ENCODE measurements around the gene PTPRN. TPM values are rescaled to one million over a fixed set of nuclear protein-coding genes. Genes with fewer than 3 reads are reported as not detected.

The PTPRN gene
- total RNA-seq, 2 experiments from 2014 or later: not detected

DNA sequence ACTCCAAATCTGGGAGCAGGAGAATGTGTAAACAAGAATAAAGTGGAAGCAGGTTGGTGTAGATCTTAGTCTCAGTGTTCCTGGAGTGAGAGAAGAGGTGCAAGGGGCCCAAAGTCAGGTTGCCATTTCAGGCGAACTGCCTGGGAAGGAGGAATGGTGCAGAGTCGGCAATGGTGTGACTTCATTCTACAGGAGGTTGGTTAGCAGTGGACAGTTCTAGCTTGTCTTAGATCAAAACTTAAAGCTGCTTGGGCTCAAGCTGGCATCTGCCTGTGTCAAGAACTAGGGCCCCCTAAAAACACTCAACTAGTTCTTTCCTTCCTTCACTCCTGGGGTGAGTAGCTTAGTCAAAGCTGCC is 60.4 kb downstream of the PTPRN start:
- Mint-ChIP-seq H3K36me3 (peaks cover 53% of the 10 kb centered on the region), H3K4me1 (peaks cover 74% of the 10 kb centered on the region), H3K27ac (peak overlapping the region; percentile 90), H3K9me3 (no peaks in the 10 kb centered on the region), H3K27me3 (no peaks in the 10 kb centered on the region), H3K4me3 (peak overlapping the region; percentile 99)
- ATAC-seq (ENCODE audit: low read depth) (no peak), DNase-seq (no peak)
- POLR2A ChIA-PET: interaction anchor here (0.5 to 8.4 kb wide), 13 partner anchors 11 to 250 kb away, joined by 3 to 56 read pairs (median 6); partner anchors contain the start of genes ABCB6, ANKZF1, ATG9A and CNPPD1

- no peaks in the 10 kb centered on the region for H3K9me3 Mint-ChIP-seq
- H3K27me3 Mint-ChIP-seq: no peaks in the 10 kb centered on the region
- peak; percentile 63 for DNase-seq
- peak; percentile 59 for ATAC-seq (ENCODE audit: low read depth)
- peaks cover 79% of the 10 kb centered on the region for H3K4me1 Mint-ChIP-seq
- peak overlapping the region; percentile 90 for H3K27ac Mint-ChIP-seq
- H3K4me3 Mint-ChIP-seq: peak overlapping the region; percentile 99
- peaks cover 53% of the 10 kb centered on the region for H3K36me3 Mint-ChIP-seq
- POLR2A ChIA-PET: interaction anchor here (0.8 to 8.4 kb wide), 12 partner anchors 18 to 72 kb away, joined by 3 to 56 read pairs (median 6); partner anchors contain the start of genes ABCB6, ANKZF1, ATG9A and CNPPD1
These were observed 61.2 kb downstream of the PTPRN start for GRCh38 chr2:219247678-219248642.

- Mint-ChIP-seq H3K27ac (peak overlapping the region; percentile 90), H3K4me1 (peaks cover 72% of the 10 kb centered on the region), H3K9me3 (no peaks in the 10 kb centered on the region), H3K36me3 (peaks cover 42% of the 10 kb centered on the region), H3K27me3 (no peaks in the 10 kb centered on the region), H3K4me3 (peak overlapping the region; percentile 99)
- DNase-seq (no peak), ATAC-seq (ENCODE audit: low read depth) (no peak)
- POLR2A ChIA-PET: interaction anchor here (1.0 to 2.9 kb wide), 7 partner anchors 17 to 75 kb away, joined by 4 to 35 read pairs (median 9); partner anchors contain the start of genes ANKZF1, ATG9A, DNAJB2 and ZFAND2B
These were observed 62.6 kb downstream of the PTPRN start for GRCh38 chr2:219246559-219246958.

- H3K4me1 Mint-ChIP-seq: peaks cover 65% of the 10 kb centered on the region
- no peaks in the 10 kb centered on the region for H3K27me3 Mint-ChIP-seq
- peaks cover 35% of the 10 kb centered on the region for H3K36me3 Mint-ChIP-seq
- H3K4me3 Mint-ChIP-seq: peak overlapping the region; percentile 99
- peak overlapping the region; percentile 90 for H3K27ac Mint-ChIP-seq
- no peak for DNase-seq
- H3K9me3 Mint-ChIP-seq: no peaks in the 10 kb centered on the region
- ATAC-seq (ENCODE audit: low read depth): no peak
- POLR2A ChIA-PET: interaction anchor here (0.5 to 2.9 kb wide), 13 partner anchors 8 to 119 kb away, joined by 3 to 38 read pairs (median 8); partner anchors contain the start of genes ABCB6, ANKZF1, ATG9A and DNAJB2
These were observed 63.3 kb downstream of the PTPRN start for GRCh38 chr2:219245899-219246230.

DNA sequence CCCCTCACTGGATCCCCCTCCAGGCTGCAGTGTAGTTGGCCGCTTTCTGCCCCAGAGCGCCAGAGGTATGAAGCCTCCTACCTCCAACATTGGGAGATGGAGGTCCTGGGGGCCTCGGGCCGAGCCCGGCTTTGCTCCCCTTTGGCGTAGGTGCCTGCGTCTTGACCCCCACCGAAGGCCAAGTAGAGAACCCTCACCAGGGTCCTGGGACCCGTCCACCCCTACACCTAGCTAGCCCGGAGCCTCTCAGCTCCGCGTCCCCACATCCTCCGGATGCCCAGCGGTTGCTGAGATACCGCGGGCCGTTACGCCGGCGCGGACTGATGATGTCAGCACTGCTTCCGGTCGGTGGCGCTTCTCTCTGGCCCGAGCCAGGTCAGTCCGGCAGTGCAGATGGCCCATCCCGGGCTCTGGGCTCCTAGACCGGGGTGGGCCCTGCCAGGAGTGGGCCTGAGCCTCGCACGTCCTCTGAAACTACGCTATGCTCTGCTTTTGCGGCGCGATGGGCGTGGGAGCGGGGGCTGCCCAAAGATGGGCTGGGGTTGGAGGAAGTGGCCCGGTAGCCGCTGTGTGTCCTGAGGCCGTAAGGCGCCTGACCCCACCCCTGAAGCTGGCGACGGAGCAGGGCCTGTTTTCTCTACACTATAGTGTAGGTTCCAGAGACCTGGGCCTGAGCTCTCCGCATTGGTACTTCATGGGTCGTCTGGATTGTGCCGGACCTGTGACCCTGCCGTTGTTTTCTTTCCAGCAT is 63.9 kb downstream of the PTPRN start, which contains the start of the genes GLB1L and STK16:
TSS of gene GLB1L (minus strand) at position 297 of the 751 bp plus-strand sequence. CDS start 1,871 bp downstream, outside the sequence.
TSS of gene STK16 (plus strand) at position 332 of the 751 bp plus-strand sequence. CDS start 521 bp downstream, outside the sequence.
- H3K9me3 Mint-ChIP-seq: no peaks in the 10 kb centered on the region
- ATAC-seq (ENCODE audit: low read depth): peak; percentile 64
- peak within 1 kb of the TSS; percentile 99 for H3K4me3 Mint-ChIP-seq
- DNase-seq: peak; percentile 96
- peak within 1 kb of the TSS; percentile 90 for H3K27ac Mint-ChIP-seq
- no peaks in the 10 kb centered on the region for H3K27me3 Mint-ChIP-seq
- H3K36me3 Mint-ChIP-seq: peaks cover 30% of the 10 kb centered on the region
- POLR2A ChIA-PET: interaction anchor here (0.5 to 2.9 kb wide), 20 partner anchors 8 to 120 kb away, joined by 3 to 38 read pairs (median 5); partner anchors contain the start of genes ABCB6, ANKZF1, ATG9A and DNAJB2
- peaks cover 60% of the 10 kb centered on the region for H3K4me1 Mint-ChIP-seq

DNA sequence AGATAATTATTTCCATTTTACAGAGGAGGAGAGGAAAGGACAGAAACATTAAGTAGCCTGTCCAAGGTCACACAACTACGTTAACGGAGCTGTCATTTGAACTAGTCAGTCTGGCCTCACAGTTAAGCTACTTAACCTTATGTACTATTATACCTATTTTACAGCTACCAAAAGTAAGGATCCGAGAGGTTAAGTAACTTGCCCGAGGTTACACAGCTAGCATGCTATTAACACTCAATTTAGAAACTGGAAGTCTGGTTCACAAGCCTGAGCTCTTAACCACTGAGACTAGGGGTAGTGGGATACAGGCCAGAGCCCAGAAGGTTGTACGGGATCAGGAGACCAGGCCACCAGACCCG is 64.4 kb downstream of the PTPRN start:
- Mint-ChIP-seq H3K36me3 (peaks cover 25% of the 10 kb centered on the region), H3K4me3 (peak overlapping the region; percentile 99), H3K27ac (peak overlapping the region; percentile 90), H3K9me3 (no peaks in the 10 kb centered on the region), H3K4me1 (peaks cover 54% of the 10 kb centered on the region), H3K27me3 (no peaks in the 10 kb centered on the region)
- DNase-seq: no peak
- POLR2A ChIA-PET: interaction anchor here (1.0 to 2.9 kb wide), 16 partner anchors 9 to 74 kb away, joined by 3 to 38 read pairs (median 6); partner anchors contain the start of genes ABCB6, ANKZF1, ATG9A and DNAJB2
- ATAC-seq (ENCODE audit: low read depth): no peak

- Mint-ChIP-seq H3K4me3 (peak overlapping the region; percentile 71), H3K36me3 (peaks cover 11% of the 10 kb centered on the region), H3K27me3 (no peaks in the 10 kb centered on the region), H3K27ac (peak overlapping the region; percentile 75), H3K9me3 (no peaks in the 10 kb centered on the region), H3K4me1 (peaks cover 42% of the 10 kb centered on the region)
- ATAC-seq (ENCODE audit: low read depth) (no peak), DNase-seq (no peak)
- POLR2A ChIA-PET: interaction anchor here (2.7 kb wide), 1 partner anchor 13 kb away, joined by 12 read pairs; the partner anchor contains the start of genes ANKZF1 and ATG9A
These were observed 65.9 kb downstream of the PTPRN start for GRCh38 chr2:219243291-219243761.

Small RNAs within 50 kb of the gene (microRNA-seq; reads per million reads assigned to microRNA genes)
- gene MIR153-1: not detected

Other genes with a start within 250 kb of the PTPRN start
- gene IHH, start 248.5 kb downstream of the PTPRN start, total RNA-seq: not detected
- gene NHEJ1, start 148.6 kb downstream of the PTPRN start, total RNA-seq: 10 to 100 TPM; 16.7 to 17.1 TPM
- gene SLC23A3, start 139.4 kb downstream of the PTPRN start, total RNA-seq: 1 to 10 TPM; 4.4 to 4.7 TPM
- gene CNPPD1, start 132.5 kb downstream of the PTPRN start, total RNA-seq: 10 to 100 TPM; 77.3 to 77.6 TPM
- gene RETREG2, start 131.1 kb downstream of the PTPRN start, total RNA-seq: 100 to 1,000 TPM; 129 TPM
- gene ZFAND2B, start 102.6 kb downstream of the PTPRN start, total RNA-seq: 10 to 100 TPM; 68.1 to 69.8 TPM
- gene ABCB6, start 90.4 kb downstream of the PTPRN start, total RNA-seq: 10 to 100 TPM; 13.1 to 14.3 TPM
- gene ATG9A, start 79.8 kb downstream of the PTPRN start, total RNA-seq: 10 to 100 TPM; 56.0 to 62.1 TPM
- 100 to 1,000 TPM; 170 to 177 TPM for gene ANKZF1, start 79.6 kb downstream of the PTPRN start, total RNA-seq
- gene GLB1L, start 64.0 kb downstream of the PTPRN start, total RNA-seq: 1 to 10 TPM; 3.3 to 4.1 TPM
- gene STK16, start 63.9 kb downstream of the PTPRN start, total RNA-seq: 10 to 100 TPM; 34.0 to 36.0 TPM
- not detected for gene TUBA4B, start 56.2 kb downstream of the PTPRN start, total RNA-seq
- 100 to 1,000 TPM; 237 to 266 TPM for gene TUBA4A, start 55.5 kb downstream of the PTPRN start, total RNA-seq
- 10 to 100 TPM; 65.9 to 67.5 TPM for gene DNAJB2, start 30.0 kb downstream of the PTPRN start, total RNA-seq
- not detected for gene RESP18, start 23.3 kb upstream of the PTPRN start, total RNA-seq
- gene DNPEP, start 78.5 kb upstream of the PTPRN start, total RNA-seq: 10 to 100 TPM; 63.2 to 69.0 TPM
- gene DES, start 109.0 kb upstream of the PTPRN start, total RNA-seq: not detected
- 10 to 100 TPM; 18.1 to 23.6 TPM for gene SPEG, start 125.4 kb upstream of the PTPRN start, total RNA-seq
- 10 to 100 TPM; 31.3 to 32.6 TPM for gene GMPPA, start 189.5 kb upstream of the PTPRN start, total RNA-seq
- under 1 TPM; 0.08 to 0.09 TPM for gene ASIC4, start 205.1 kb upstream of the PTPRN start, total RNA-seq
- 1 to 10 TPM; 7.7 to 8.1 TPM for gene CHPF, start 234.4 kb upstream of the PTPRN start, total RNA-seq
- gene TMEM198, start 234.6 kb upstream of the PTPRN start, total RNA-seq: 1 to 10 TPM in 1 of 2 experiments, under 1 TPM in 1; 0.85 to 1.1 TPM